OCI-LY7 (cell line): ENCODE data around the gene GRAMD1B. TPM values are rescaled to one million over a fixed set of nuclear protein-coding genes. Genes with fewer than 3 reads are reported as not detected.

Experiments used
- BruUV-seq: library from RNA; stranded (reverse); fragments of 400-500 nt; replicated peaks from 2 replicates; lab custom pipeline; 2021; lab: Mats Ljungman, UMichigan
- CTCF ChIA-PET: fragments of 300-600 bp; sonication (Branson Sonifier 250); formaldehyde crosslinking; loops from one replicate; lab custom pipeline; 2022; ENCODE audit warnings: antibody characterized with exemption; ENCODE audit not compliant: unreplicated experiment; lab: Charles Lee
- POLR2A ChIA-PET: fragments of 300-600 bp; sonication (Branson Sonifier 250); formaldehyde crosslinking; loops from one replicate; lab custom pipeline; 2022; ENCODE audit warnings: antibody characterized with exemption; lab: Charles Lee
- DNase-seq: peaks from one replicate; pipeline ENCODE4 v3.0.0-alpha.2; 2015; ENCODE audit warnings: low spot score
- H2AFZ ChIP-seq: fragments of 200-600 bp; sonication (generic), shearing (Covaris generic); 2 replicates; pipeline ENCODE4 v1.6.1; 2014; ENCODE audit warnings: mild to moderate bottlenecking, antibody characterized with exemption, low read length, moderate library complexity
- H3K27ac ChIP-seq: fragments of 200-600 bp; sonication (generic); 2 replicates; pipeline ENCODE4 v1.5.1; 2014; ENCODE audit warnings: mixed run types, low read depth, mild to moderate bottlenecking, moderate library complexity, low read length, inconsistent platforms; ENCODE audit not compliant: poor library complexity, severe bottlenecking
- H3K36me3 ChIP-seq: fragments of 200-600 bp; sonication (generic); 2 replicates; pipeline ENCODE4 v1.6.1; 2014; ENCODE audit warnings: mild to moderate bottlenecking, antibody characterized with exemption, low read length, moderate library complexity, mixed read lengths; ENCODE audit not compliant: insufficient read depth
- H3K4me1 ChIP-seq: fragments of 200-600 bp; sonication (generic); 2 replicates; pipeline ENCODE4 v1.5.1; 2014; ENCODE audit warnings: mild to moderate bottlenecking, low read length; ENCODE audit not compliant: insufficient read depth, poor library complexity, severe bottlenecking
- H3K4me2 ChIP-seq: fragments of 200-600 bp; sonication (generic); 2 replicates; pipeline ENCODE4 v1.6.1; 2014; ENCODE audit warnings: mild to moderate bottlenecking, low read length
- H3K4me3 ChIP-seq: fragments of 200-600 bp; sonication (generic); 2 replicates; pipeline ENCODE4 v1.5.1; 2014; ENCODE audit warnings: mild to moderate bottlenecking, low read depth, low read length; ENCODE audit not compliant: poor library complexity, severe bottlenecking
- H3K79me2 ChIP-seq: fragments of 200-600 bp; sonication (generic); 2 replicates; pipeline ENCODE4 v1.6.1; 2016; ENCODE audit warnings: low read depth, mild to moderate bottlenecking, low read length, moderate library complexity, mixed read lengths; ENCODE audit not compliant: insufficient read depth
- H3K9me2 ChIP-seq: fragments of 200-600 bp; sonication (generic); 2 replicates; pipeline ENCODE4 v1.6.1; 2016; ENCODE audit warnings: mild to moderate bottlenecking, low read length, mixed read lengths; ENCODE audit not compliant: insufficient read depth
- H3K9me3 ChIP-seq: fragments of 200-600 bp; sonication (generic); 2 replicates; pipeline ENCODE4 v1.6.1; 2014; ENCODE audit warnings: mild to moderate bottlenecking, mixed run types, low read length, mixed read lengths
- H4K20me1 ChIP-seq: fragments of 200-600 bp; sonication (generic); 2 replicates; pipeline ENCODE4 v1.6.1; 2014; ENCODE audit warnings: mild to moderate bottlenecking, antibody characterized with exemption, low read length, moderate library complexity, mixed read lengths; ENCODE audit not compliant: insufficient read depth
- CTCF ChIP-seq: fragments of 200-600 bp; sonication (generic); conservative IDR thresholded peaks from 2 replicates; pipeline ENCODE4 v1.5.1; 2014; ENCODE audit warnings: mild to moderate bottlenecking, antibody characterized with exemption, low read length, moderate library complexity, mixed read lengths
- EZH2phosphoT487 ChIP-seq: fragments of 200-600 bp; sonication (generic); IDR thresholded peaks from 2 replicates; pipeline ENCODE4 v1.6.1; 2018; ENCODE audit warnings: low read depth, borderline replicate concordance, mild to moderate bottlenecking, mixed run types, antibody characterized with exemption, low read length, moderate library complexity, mixed read lengths
- intact Hi-C: fragments of 100-400 bp; cut with micrococcal nuclease; formaldehyde crosslinking; loops from one replicate; pipeline ENCODE4 v1.10.0; 2022; ENCODE audit not compliant: unreplicated experiment
- total RNA-seq, 2 experiments: library from RNA; depleted of rRNA in 1 of 2; stranded (reverse); fragments of >200 nt in 1 of 2; shearing (Covaris generic) in 1 of 2; gene quantifications; 2 replicates each; pipeline ENCODE4 v1.2.3, GENCODE V29; 2014 to 2022

The GRAMD1B gene
- total RNA-seq, 2 experiments from 2014 or later = 0.16 TPM; not detected in 1

DNA sequence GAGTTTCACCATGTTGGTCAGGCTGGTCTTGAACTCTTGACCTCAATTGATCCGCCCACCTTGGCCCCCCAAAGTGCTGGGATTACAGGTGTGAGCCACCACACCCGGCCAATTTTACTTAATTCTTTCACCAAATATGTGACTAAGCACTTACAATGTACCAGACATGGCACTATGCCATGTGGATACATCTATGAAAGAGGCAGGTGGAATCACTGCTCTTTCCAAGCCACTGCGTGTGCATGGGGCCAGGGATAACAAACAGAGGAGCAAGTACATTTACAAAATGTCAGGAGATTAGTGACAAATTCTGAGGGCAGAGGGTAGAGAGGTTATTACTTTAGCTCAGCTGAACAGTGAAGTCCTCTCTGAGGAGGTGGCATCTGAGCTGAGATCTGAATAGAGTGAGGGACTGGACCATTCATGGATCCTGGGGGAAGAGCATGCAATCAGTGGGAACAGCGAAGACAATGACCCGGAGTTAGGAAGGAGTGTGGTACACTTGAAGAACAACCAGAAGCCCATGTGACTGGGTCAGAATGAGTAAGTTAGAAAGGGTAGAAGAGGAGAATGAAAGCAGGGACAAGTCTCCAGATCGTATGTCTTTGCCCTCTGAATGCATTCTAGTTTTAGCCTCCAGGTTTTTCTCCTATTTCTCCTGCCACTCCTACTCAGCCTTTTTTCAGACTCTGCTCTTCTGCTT is 38.3 kb upstream of the GRAMD1B start:
- intact Hi-C loops = no loop called here
- Histone ChIP-seq H4K20me1 (no peaks in the 10 kb centered on the region), H3K4me2 (no peak overlapping the region), H3K36me3 (no peaks in the 10 kb centered on the region), H3K9me3 (no peaks in the 10 kb centered on the region), H3K4me1 (peaks cover 6% of the 10 kb centered on the region), H2AFZ (no peak overlapping the region), H3K79me2 (no peaks in the 10 kb centered on the region), H3K4me3 (no peak overlapping the region), H3K27ac (no peak overlapping the region), H3K9me2 (no peaks in the 10 kb centered on the region)
- POLR2A ChIA-PET = no interaction called here
- CTCF ChIA-PET = no interaction called here
- BruUV-seq = no TSS peak
- DNase-seq = no peak
- TF ChIP-seq EZH2phosphoT487 = no peak
- no peak for TF ChIP-seq CTCF

DNA sequence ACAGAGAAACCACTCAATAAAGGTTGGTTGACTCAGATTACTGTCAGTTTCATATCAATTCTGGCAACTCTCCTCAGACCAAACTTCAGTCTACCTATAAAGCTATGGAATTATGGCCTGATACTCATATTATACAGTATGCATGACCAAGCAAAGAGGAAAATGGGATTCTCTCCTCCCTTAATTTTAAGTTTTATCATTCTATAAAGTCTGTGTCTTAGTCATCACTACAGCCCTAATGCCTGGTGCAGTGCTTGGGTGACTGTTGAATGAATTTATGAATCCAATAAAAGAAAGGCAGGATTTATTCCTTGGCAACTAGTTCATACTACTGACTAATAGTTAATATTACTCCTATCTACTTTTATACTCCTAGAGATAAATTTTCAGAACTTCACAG is 37.6 kb upstream of the GRAMD1B start:
- Histone ChIP-seq H3K9me2 (no peaks in the 10 kb centered on the region), H4K20me1 (no peaks in the 10 kb centered on the region), H3K9me3 (no peaks in the 10 kb centered on the region), H3K27ac (no peak overlapping the region), H2AFZ (no peak overlapping the region), H3K79me2 (no peaks in the 10 kb centered on the region), H3K4me1 (no peaks in the 10 kb centered on the region), H3K4me3 (no peak overlapping the region), H3K4me2 (no peak overlapping the region), H3K36me3 (no peaks in the 10 kb centered on the region)
- no peak for DNase-seq
- POLR2A ChIA-PET = no interaction called here
- intact Hi-C loops = no loop called here
- no TSS peak for BruUV-seq
- TF ChIP-seq EZH2phosphoT487 (no peak), CTCF (no peak)
- CTCF ChIA-PET = no interaction called here

DNA sequence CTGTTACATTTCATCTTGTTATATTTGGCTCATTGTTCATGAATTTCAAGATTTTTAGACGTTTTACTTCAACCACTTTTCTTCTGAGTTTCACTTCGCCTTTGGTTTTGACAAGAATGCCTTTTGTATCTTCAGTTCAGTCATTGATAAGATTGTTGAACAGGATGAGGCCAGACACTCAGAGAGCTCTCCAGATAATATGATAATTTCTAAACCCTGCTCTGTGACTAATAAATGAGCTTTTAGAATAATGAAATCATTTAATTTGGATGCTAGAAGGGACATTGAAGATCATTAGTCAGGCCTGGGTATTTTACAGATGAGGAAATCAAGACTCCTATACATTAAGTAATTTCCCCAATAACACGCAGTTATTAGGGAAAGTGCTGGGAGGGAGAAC is 37.2 kb upstream of the GRAMD1B start:
- Histone ChIP-seq H3K79me2 (no peaks in the 10 kb centered on the region), H3K4me2 (no peak overlapping the region), H4K20me1 (no peaks in the 10 kb centered on the region), H3K9me3 (no peaks in the 10 kb centered on the region), H3K4me3 (no peak overlapping the region), H3K4me1 (no peaks in the 10 kb centered on the region), H3K36me3 (no peaks in the 10 kb centered on the region), H3K27ac (no peak overlapping the region), H2AFZ (no peak overlapping the region), H3K9me2 (no peaks in the 10 kb centered on the region)
- intact Hi-C loops = no loop called here
- BruUV-seq = no TSS peak
- POLR2A ChIA-PET = no interaction called here
- DNase-seq = no peak
- CTCF ChIA-PET = no interaction called here
- TF ChIP-seq EZH2phosphoT487 (no peak), CTCF (no peak)
